ENCODE results near the gene EVA1B. TPM values are rescaled to one million over a fixed set of nuclear protein-coding genes. Genes with fewer than 3 reads are reported as not detected.

Gene EVA1B, protein sequence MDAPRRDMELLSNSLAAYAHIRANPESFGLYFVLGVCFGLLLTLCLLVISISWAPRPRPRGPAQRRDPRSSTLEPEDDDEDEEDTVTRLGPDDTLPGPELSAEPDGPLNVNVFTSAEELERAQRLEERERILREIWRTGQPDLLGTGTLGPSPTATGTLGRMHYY
- total RNA-seq (67.2 and 82.2 TPM in 2 replicates), polyA plus RNA-seq (67.1 and 68.7 TPM in 2 replicates)

DNA sequence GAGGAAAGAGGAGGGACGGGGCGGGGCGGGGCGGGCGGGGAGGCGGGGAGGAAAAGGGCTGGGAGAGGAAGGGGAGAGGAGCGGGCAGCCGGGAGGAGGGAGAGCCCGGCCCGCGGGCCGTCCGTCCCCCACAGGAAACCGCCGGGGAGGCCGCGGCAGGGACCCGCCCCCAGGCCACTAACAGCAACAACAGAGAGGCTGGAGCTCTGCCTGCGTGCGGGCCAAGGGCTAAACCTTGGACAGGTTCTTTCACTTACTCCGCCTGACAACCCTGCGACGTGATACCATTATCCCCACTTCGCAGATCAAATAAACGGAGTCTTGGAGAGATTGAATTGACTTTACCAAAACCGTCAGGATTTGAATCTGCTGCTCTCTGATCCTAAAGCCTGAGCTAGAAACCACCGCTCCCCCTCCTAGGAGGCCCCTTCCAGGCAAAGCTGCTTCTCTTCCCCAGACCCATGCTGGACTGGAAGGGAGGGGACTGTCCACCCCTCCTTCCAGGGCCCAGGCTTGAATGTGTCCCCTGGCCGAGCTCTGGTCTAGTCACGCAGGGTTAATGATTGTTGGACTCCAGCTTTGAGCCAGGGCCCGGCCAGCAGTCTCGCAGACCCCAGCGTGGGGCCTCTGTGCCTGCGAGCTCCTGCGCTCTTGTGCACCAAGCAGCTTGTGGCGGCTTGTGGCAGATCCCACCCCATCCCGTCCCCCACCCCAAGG is at the start of gene EVA1B:
EVA1B (minus strand) TSS at position 10 of the 717 bp plus-strand sequence. CDS start 608 bp downstream, outside the sequence.
- Histone ChIP-seq H3K9me3 (ENCODE audit: low read depth) (no peaks in the 10 kb centered on the region), H3K9me2 (replicated peaks; ENCODE audit: insufficient read depth) (no peaks in the 10 kb centered on the region), H3K36me3 (replicated peaks; ENCODE audit: insufficient read depth, low read depth) (no peaks in the 10 kb centered on the region), H3K27ac (peak within 1 kb of the TSS; percentile 96), H4K20me1 (ENCODE audit: insufficient read depth, poor library complexity, severe bottlenecking) (no peaks in the 10 kb centered on the region), H2AFZ (peak within 1 kb of the TSS; percentile 78), H3K79me2 (peaks cover 12% of the 10 kb centered on the region), H3K4me3 (peak within 1 kb of the TSS; percentile 93), H3K27me3 (no peaks in the 10 kb centered on the region), H3K4me2 (peak within 1 kb of the TSS; percentile 98), H3K4me1 (ENCODE audit: insufficient read depth) (peaks cover 45% of the 10 kb centered on the region)
- 3% methylated on average over 19 of the region's 36 CpGs for WGBS (ENCODE audit: low lambda C conversion rate, missing lambda C conversion rate)
- no peak for TF ChIP-seq CTCF (IDR thresholded peaks at IDR 0.05; ENCODE audit: poor library complexity)
- TF ChIP-seq EZH2phosphoT487 (IDR thresholded peaks at IDR 0.05; ENCODE audit: low read depth, severe bottlenecking, unreplicated experiment), result no peak
- no peak for TF ChIP-seq EZH2 (IDR thresholded peaks at IDR 0.05; ENCODE audit: borderline replicate concordance)
- DNase-seq (ENCODE audit: low spot score), result peak; percentile 90

DNA sequence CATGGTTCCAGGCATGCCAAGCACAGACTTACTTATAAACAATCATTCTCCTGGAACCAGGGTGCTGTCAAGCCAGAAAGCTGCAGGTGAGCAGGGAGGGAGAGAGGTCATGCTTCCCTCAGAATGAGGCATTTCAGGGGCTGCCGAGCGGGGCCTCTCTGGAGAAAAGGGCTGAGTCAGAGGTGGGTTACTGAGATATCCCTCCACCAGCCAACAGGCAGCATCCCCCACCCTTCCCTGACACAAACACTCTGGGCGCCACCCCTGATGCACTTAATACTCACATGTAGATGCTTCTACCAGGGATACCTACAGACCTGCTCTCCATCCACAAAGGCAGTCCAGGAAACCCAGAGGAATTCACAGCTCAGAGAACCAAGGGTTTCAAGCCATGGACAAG is 49.2 kb upstream of the EVA1B start:
- no peaks in the 10 kb centered on the region for H3K36me3 ChIP-seq (replicated peaks; ENCODE audit: insufficient read depth, low read depth)
- peaks cover 6% of the 10 kb centered on the region for H4K20me1 ChIP-seq (ENCODE audit: insufficient read depth, poor library complexity, severe bottlenecking)
- peaks cover 82% of the 10 kb centered on the region for H3K79me2 ChIP-seq
- H3K9me2 ChIP-seq (replicated peaks; ENCODE audit: insufficient read depth), result no peaks in the 10 kb centered on the region
- DNase-seq (ENCODE audit: low spot score), result no peak
- peak overlapping the region; percentile 93 for H3K27ac ChIP-seq
- no peaks in the 10 kb centered on the region for H3K9me3 ChIP-seq (ENCODE audit: low read depth)
- H3K4me2 ChIP-seq, result no peak overlapping the region
- H2AFZ ChIP-seq, result no peak overlapping the region
- H3K4me1 ChIP-seq (ENCODE audit: insufficient read depth), result peaks cover 38% of the 10 kb centered on the region
- no peak overlapping the region for H3K4me3 ChIP-seq
- no peaks in the 10 kb centered on the region for H3K27me3 ChIP-seq
- WGBS (ENCODE audit: low lambda C conversion rate, missing lambda C conversion rate), result 74% methylated on average over 3 of the region's 3 CpGs
- no peak for TF ChIP-seq EZH2phosphoT487 (IDR thresholded peaks at IDR 0.05; ENCODE audit: low read depth, severe bottlenecking, unreplicated experiment)
- TF ChIP-seq EZH2 (IDR thresholded peaks at IDR 0.05; ENCODE audit: borderline replicate concordance), result no peak
- no peak for TF ChIP-seq CTCF (IDR thresholded peaks at IDR 0.05; ENCODE audit: poor library complexity)

DNA sequence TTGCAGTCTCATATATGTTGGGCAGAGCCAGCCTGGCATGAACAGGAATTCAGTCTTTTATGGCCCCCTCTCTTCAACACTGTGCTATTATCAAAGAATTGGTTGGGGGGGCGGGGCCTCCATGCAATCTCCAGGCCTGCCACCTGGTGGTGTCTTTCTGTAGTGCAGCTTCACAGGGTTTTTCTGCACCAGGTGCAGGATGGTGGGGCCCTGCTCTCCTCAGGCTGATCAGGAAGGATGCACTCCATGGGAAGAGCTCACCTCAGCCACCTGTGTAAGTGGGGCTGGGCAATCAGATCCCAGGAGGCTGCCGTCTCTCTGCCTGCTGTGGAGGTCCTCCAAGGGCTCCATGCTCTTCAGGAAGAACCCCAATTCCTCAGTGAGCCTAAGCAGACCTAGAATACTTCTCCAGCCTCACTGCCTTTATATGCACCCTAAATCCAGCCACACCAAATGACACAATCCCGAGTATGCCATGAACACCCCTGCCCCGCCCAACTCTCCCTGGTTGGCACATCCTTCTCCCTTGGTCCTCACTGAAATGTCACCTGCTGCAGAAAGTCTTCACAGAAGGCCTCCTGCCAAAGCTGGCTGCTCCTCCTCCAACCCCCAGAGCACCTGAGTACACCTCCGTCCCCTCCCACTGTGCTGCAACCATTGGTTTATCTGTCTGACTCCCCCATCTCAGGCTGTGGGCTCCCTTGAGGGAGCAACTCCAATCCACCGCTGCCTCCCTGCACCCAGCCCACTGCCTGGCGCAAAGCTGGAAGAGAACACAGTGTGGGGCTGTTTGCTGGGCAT is 45.8 kb upstream of the EVA1B start:
- no peak overlapping the region for H2AFZ ChIP-seq
- H3K4me1 ChIP-seq (ENCODE audit: insufficient read depth), result peaks cover 32% of the 10 kb centered on the region
- H3K27ac ChIP-seq, result no peak overlapping the region

More for the DNA sequence above, 45.8 kb upstream of the EVA1B start:
- Histone ChIP-seq H3K36me3 (replicated peaks; ENCODE audit: insufficient read depth, low read depth) (no peaks in the 10 kb centered on the region), H3K9me3 (ENCODE audit: low read depth) (no peaks in the 10 kb centered on the region), H3K27me3 (no peaks in the 10 kb centered on the region), H3K9me2 (replicated peaks; ENCODE audit: insufficient read depth) (no peaks in the 10 kb centered on the region), H4K20me1 (ENCODE audit: insufficient read depth, poor library complexity, severe bottlenecking) (peaks cover 13% of the 10 kb centered on the region), H3K4me2 (no peak overlapping the region), H3K4me3 (no peak overlapping the region), H3K79me2 (peaks cover 83% of the 10 kb centered on the region)
- TF ChIP-seq EZH2phosphoT487 (IDR thresholded peaks at IDR 0.05; ENCODE audit: low read depth, severe bottlenecking, unreplicated experiment) (no peak), CTCF (IDR thresholded peaks at IDR 0.05; ENCODE audit: poor library complexity) (peak; percentile 88)
- WGBS (ENCODE audit: low lambda C conversion rate, missing lambda C conversion rate), result 61% methylated on average over 7 of the region's 7 CpGs
- DNase-seq (ENCODE audit: low spot score), result peak; percentile 87

All from hepatocyte (in vitro differentiated cells).